Ectodermal cell (in vitro differentiated cells): Measurements from ENCODE around the gene SNAPC4.

Experiments used
- H3K27ac ChIP-seq: 2 replicates; pipeline ENCODE4 v1.7.0; 2013; ENCODE audit warnings: mild to moderate bottlenecking, low read depth, low read length; ENCODE audit not compliant: insufficient read depth, poor library complexity, severe bottlenecking
- H3K27me3 ChIP-seq: 2 replicates; pipeline ENCODE4 v1.7.0; 2013; ENCODE audit warnings: mild to moderate bottlenecking, low read length; ENCODE audit not compliant: insufficient read depth, control insufficient read depth, poor library complexity, severe bottlenecking
- H3K36me3 ChIP-seq: one replicate; pipeline ENCODE4 v1.7.0; 2013; ENCODE audit warnings: low read length; ENCODE audit not compliant: control insufficient read depth, insufficient read depth
- H3K4me1 ChIP-seq: one replicate; pipeline ENCODE4 v1.7.0; 2013; ENCODE audit warnings: low read length; ENCODE audit not compliant: control insufficient read depth, insufficient read depth
- H3K4me3 ChIP-seq: 2 replicates; pipeline ENCODE4 v1.7.0; 2013; ENCODE audit warnings: low read depth, low read length, control low read depth; ENCODE audit not compliant: insufficient read depth
- H3K9me3 ChIP-seq: 2 replicates; pipeline ENCODE4 v1.7.0; 2013; ENCODE audit warnings: mild to moderate bottlenecking, low read length, moderate library complexity; ENCODE audit not compliant: control insufficient read depth
- WGBS, 2 experiments: methylation state at CpG; one replicate each; pipeline ENCODE4 v1.1.7; 2013; ENCODE audit warnings: missing lambda C conversion rate in 2 of 2; 5-methylcytosine and 5-hydroxymethylcytosine counted together

The SNAPC4 gene

GRCh38 chr9:136372006-136372405 lies 28.0 kb downstream of the SNAPC4 start:
- Histone ChIP-seq H3K4me3 (no peak overlapping the region), H3K4me1 (peaks cover 13% of the 10 kb centered on the region), H3K27ac (no peak overlapping the region), H3K36me3 (no peaks in the 10 kb centered on the region), H3K27me3 (no peaks in the 10 kb centered on the region), H3K9me3 (no peaks in the 10 kb centered on the region)
- WGBS, 2 experiments, result 93 to 94% methylated on average over 21 of the region's 21 CpGs

GRCh38 chr9:136371533-136371880 lies 28.5 kb downstream of the SNAPC4 start:
- H3K27me3 ChIP-seq, result no peaks in the 10 kb centered on the region
- no peak overlapping the region for H3K4me3 ChIP-seq
- H3K27ac ChIP-seq, result no peak overlapping the region
- H3K9me3 ChIP-seq, result no peaks in the 10 kb centered on the region
- WGBS, 2 experiments, result 95% methylated on average over 13 of the region's 13 CpGs
- H3K36me3 ChIP-seq, result no peaks in the 10 kb centered on the region
- H3K4me1 ChIP-seq, result peaks cover 13% of the 10 kb centered on the region

GRCh38 chr9:136370687-136371532 lies 29.1 kb downstream of the SNAPC4 start:
- 94 to 95% methylated on average over 54 of the region's 54 CpGs for WGBS, 2 experiments
- Histone ChIP-seq H3K36me3 (no peaks in the 10 kb centered on the region), H3K27ac (no peak overlapping the region), H3K4me3 (no peak overlapping the region), H3K9me3 (no peaks in the 10 kb centered on the region), H3K27me3 (no peaks in the 10 kb centered on the region), H3K4me1 (peaks cover 13% of the 10 kb centered on the region)

- WGBS, 2 experiments, result 94 to 96% methylated on average over 19 of the region's 19 CpGs
- Histone ChIP-seq H3K36me3 (no peaks in the 10 kb centered on the region), H3K27me3 (no peaks in the 10 kb centered on the region), H3K4me3 (no peak overlapping the region), H3K9me3 (no peaks in the 10 kb centered on the region), H3K27ac (no peak overlapping the region), H3K4me1 (peaks cover 13% of the 10 kb centered on the region)
Measured at GRCh38 chr9:136370037-136370436, 29.9 kb downstream of the SNAPC4 start.

GRCh38 chr9:136368190-136368589 lies 31.8 kb downstream of the SNAPC4 start:
- Histone ChIP-seq H3K4me3 (no peak overlapping the region), H3K4me1 (peaks cover 6% of the 10 kb centered on the region), H3K27ac (no peak overlapping the region), H3K9me3 (no peaks in the 10 kb centered on the region), H3K27me3 (no peaks in the 10 kb centered on the region), H3K36me3 (no peaks in the 10 kb centered on the region)
- WGBS, 2 experiments, result 92 to 93% methylated on average over 18 of the region's 18 CpGs

GRCh38 chr9:136367296-136368145 lies 32.4 kb downstream of the SNAPC4 start:
- 92% methylated on average over 45 of the region's 45 CpGs for WGBS, 2 experiments
- Histone ChIP-seq H3K4me1 (peaks cover 4% of the 10 kb centered on the region), H3K4me3 (no peak overlapping the region), H3K36me3 (no peaks in the 10 kb centered on the region), H3K27ac (no peak overlapping the region), H3K27me3 (no peaks in the 10 kb centered on the region), H3K9me3 (no peaks in the 10 kb centered on the region)

- no peaks in the 10 kb centered on the region for H3K27me3 ChIP-seq
- WGBS, 2 experiments, result 92 to 96% methylated on average over 9 of the region's 9 CpGs
- no peaks in the 10 kb centered on the region for H3K9me3 ChIP-seq
- H3K4me3 ChIP-seq, result no peak overlapping the region
- peaks cover 5% of the 10 kb centered on the region for H3K4me1 ChIP-seq
- H3K27ac ChIP-seq, result no peak overlapping the region
- no peaks in the 10 kb centered on the region for H3K36me3 ChIP-seq
Measured at GRCh38 chr9:136366826-136367225, 33.1 kb downstream of the SNAPC4 start.

GRCh38 chr9:136365775-136366222 lies 34.2 kb downstream of the SNAPC4 start:
- no peaks in the 10 kb centered on the region for H3K27me3 ChIP-seq
- H3K36me3 ChIP-seq, result no peaks in the 10 kb centered on the region
- WGBS, 2 experiments, result 92% methylated on average over 9 of the region's 9 CpGs
- no peak overlapping the region for H3K4me3 ChIP-seq
- no peak overlapping the region for H3K27ac ChIP-seq
- no peaks in the 10 kb centered on the region for H3K9me3 ChIP-seq
- peaks cover 5% of the 10 kb centered on the region for H3K4me1 ChIP-seq

GRCh38 chr9:136364942-136365774 lies 34.8 kb downstream of the SNAPC4 start:
- WGBS, 2 experiments, result 91 to 93% methylated on average over 31 of the region's 31 CpGs
- Histone ChIP-seq H3K36me3 (no peaks in the 10 kb centered on the region), H3K27ac (no peak overlapping the region), H3K9me3 (no peaks in the 10 kb centered on the region), H3K4me1 (peaks cover 5% of the 10 kb centered on the region), H3K27me3 (no peaks in the 10 kb centered on the region), H3K4me3 (no peak overlapping the region)
